Subcutaneous abdominal adipose tissue (tissue), 5 donors: ENCODE measurements around the gene SGF29.
"Not testable (repeated sequence)": the region's sequence is repeated elsewhere in the genome, so short reads cannot be mapped to it uniquely, and the experiment has no call there.

Source experiments
- H3K27ac ChIP-seq: one replicate; pipeline ENCODE4 v1.7.0; 2013; ENCODE audit warnings: low read depth, mild to moderate bottlenecking, inconsistent platforms, low read length, moderate library complexity
- H3K27me3 ChIP-seq, 5 donors: one replicate each; pipeline ENCODE4 v1.7.0; 2013; ENCODE audit warnings: low read length in 5 of 5, inconsistent platforms in 1 of 5; ENCODE audit not compliant: control insufficient read depth in 5 of 5, insufficient read depth in 4 of 5
- H3K36me3 ChIP-seq, 5 donors: one replicate each; pipeline ENCODE4 v1.7.0; 2013; ENCODE audit warnings: low read length in 5 of 5; ENCODE audit not compliant: control insufficient read depth in 5 of 5, insufficient read depth in 5 of 5
- H3K4me1 ChIP-seq, 5 donors: one replicate each; pipeline ENCODE4 v1.7.0; 2013; ENCODE audit warnings: low read length in 5 of 5, mild to moderate bottlenecking in 3 of 5, moderate library complexity in 1 of 5; ENCODE audit not compliant: control insufficient read depth in 5 of 5, insufficient read depth in 5 of 5
- H3K4me3 ChIP-seq, 5 donors: one replicate each; pipeline ENCODE4 v1.7.0; 2013; ENCODE audit warnings: low read length in 5 of 5, low read depth in 1 of 5
- H3K9ac ChIP-seq, 5 donors: one replicate each; pipeline ENCODE4 v1.7.0; 2013; ENCODE audit warnings: low read length in 5 of 5, mild to moderate bottlenecking in 4 of 5, moderate library complexity in 3 of 5
- H3K9me3 ChIP-seq, 5 donors: one replicate each; pipeline ENCODE4 v1.7.0; 2013; ENCODE audit warnings: low read length in 5 of 5; ENCODE audit not compliant: control insufficient read depth in 5 of 5
- donor health status: healthy.
- donor health status: healthy.
- donor health status: healthy.
- donor health status: healthy.
- donor health status: healthy.

SGF29 gene

DNA sequence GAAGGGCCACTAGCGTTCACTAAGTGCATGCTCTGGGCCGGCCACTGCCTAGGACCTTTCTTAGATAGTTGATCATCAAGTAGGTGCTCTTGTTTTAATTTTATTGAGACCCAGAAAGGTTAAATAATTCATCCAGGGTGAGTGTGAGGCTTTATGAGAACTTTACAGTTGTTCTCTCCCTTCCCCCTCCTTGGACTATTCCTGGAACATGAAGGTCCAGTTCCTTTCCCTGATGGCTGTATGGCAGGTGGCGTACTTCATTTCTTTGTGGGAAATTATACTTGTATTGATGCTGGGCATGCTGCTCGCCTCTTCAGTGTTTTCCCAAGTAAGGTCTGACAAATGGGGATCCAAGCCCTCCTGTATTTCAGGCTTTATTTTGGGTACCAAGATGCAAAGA lies 8.5 kb downstream of the SGF29 start:
- Histone ChIP-seq H3K27ac (no peak overlapping the region), H3K9ac (no peak overlapping the region), H3K4me1 (peaks cover 2 to 20% (median 16%) of the 10 kb centered on the region in 5 donors)

DNA sequence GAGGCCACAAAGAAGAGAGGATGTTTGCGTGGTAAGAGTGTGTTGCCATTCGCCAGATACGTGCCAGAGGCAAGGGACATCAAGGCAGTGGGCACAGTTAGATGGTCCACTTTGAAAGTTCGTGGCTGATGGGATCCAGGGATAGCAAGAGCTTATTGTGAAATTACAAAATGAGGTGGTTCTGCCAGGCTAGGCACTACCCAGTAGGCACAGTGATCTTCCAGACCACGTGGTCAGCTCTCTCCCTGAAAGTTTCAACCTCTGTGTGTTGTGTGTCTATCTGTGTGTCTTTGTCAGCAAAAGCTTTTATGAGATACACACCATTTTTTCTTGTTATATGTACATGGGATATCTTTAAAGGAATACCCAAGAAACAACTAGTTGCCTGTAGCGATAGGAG lies 9.5 kb downstream of the SGF29 start:
- Histone ChIP-seq H3K9me3 (peaks cover 0 to 8% (median 4%) of the 10 kb centered on the region in 5 donors), H3K27ac (no peak overlapping the region), H3K4me1 (peaks cover 2 to 24% (median 18%) of the 10 kb centered on the region in 5 donors), H3K36me3 (peaks cover 0 to 13% (median 7%) of the 10 kb centered on the region in 5 donors), H3K4me3 (no peak overlapping the region), H3K9ac (no peak overlapping the region), H3K27me3 (no peaks in the 10 kb centered on the region)

More for the DNA sequence above, 8.5 kb downstream of the SGF29 start:
- H3K36me3 ChIP-seq = peaks cover 0 to 17% (median 7%) of the 10 kb centered on the region in 5 donors
- H3K9me3 ChIP-seq = peaks cover 0 to 4% (median under 1%) of the 10 kb centered on the region in 5 donors
- no peaks in the 10 kb centered on the region for H3K27me3 ChIP-seq
- H3K4me3 ChIP-seq = no peak overlapping the region

DNA sequence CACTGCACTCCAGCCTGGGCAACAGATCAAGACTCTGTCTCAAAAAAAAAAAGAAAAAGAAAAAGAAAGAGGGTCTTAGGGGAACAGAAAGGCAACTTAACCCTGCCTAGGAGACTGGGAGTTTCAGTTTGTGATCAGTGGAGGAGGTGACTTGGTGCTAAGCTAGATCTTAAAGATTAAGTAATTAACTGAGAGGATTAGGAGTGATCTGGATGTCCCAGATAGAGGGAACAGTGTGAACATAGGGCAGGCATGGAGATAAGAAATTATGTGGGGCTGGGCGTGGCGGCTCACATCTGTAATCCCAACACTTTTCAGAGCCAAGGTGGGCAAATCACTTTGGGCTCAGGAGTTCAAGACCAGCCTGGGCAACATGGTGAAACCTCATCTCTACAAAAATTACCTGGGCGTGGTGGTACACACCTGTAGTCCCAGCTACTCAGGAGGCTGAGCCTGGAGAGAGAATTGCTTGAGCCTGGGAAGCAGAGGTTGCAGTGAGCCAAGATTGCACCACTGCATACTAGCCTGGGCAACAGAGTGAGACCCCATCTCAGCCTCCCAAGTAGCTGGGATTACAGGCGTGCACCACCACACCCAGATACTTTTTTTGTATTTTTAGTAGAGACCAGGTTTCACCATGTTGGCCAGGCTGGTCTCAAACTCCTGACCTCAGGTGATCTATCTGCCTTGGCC lies 12.7 kb downstream of the SGF29 start:
- peaks cover 2 to 21% (median 17%) of the 10 kb centered on the region in 5 donors for H3K4me1 ChIP-seq
- H3K36me3 ChIP-seq, H3K27ac ChIP-seq, H3K9me3 ChIP-seq, H3K27me3 ChIP-seq, H3K4me3 ChIP-seq, H3K9ac ChIP-seq: not testable (repeated sequence)

DNA sequence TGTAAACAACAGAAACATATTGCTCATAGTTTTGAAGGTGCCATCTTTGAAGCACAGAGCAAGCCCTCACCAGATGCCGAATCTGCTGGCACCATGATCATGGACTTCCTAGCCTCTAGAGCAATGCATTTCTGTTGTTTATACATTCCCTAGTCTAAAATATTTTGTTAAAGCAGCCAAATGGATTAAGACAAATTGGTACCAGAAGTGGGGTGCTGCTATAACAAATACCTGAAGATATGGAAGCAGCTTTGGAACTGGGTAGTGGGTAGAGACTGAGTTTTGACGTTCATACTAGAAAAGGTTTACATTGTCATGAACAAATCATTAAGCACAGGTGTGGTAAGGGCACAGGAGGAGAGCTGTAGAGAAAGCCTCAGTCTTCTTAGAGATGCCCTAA lies 13.6 kb downstream of the SGF29 start:
- H3K4me1 ChIP-seq = peaks cover under 1 to 14% (median 10%) of the 10 kb centered on the region in 5 donors
- H3K9ac ChIP-seq = no peak overlapping the region
- H3K36me3 ChIP-seq = peaks cover 0 to 5% (median 0%) of the 10 kb centered on the region in 5 donors
- peaks cover 0 to 8% (median 4%) of the 10 kb centered on the region in 5 donors for H3K9me3 ChIP-seq
- H3K27ac ChIP-seq = no peak overlapping the region
- peak overlapping the region in 1 of 5 donors; percentile 17 for H3K4me3 ChIP-seq
- no peaks in the 10 kb centered on the region for H3K27me3 ChIP-seq

DNA sequence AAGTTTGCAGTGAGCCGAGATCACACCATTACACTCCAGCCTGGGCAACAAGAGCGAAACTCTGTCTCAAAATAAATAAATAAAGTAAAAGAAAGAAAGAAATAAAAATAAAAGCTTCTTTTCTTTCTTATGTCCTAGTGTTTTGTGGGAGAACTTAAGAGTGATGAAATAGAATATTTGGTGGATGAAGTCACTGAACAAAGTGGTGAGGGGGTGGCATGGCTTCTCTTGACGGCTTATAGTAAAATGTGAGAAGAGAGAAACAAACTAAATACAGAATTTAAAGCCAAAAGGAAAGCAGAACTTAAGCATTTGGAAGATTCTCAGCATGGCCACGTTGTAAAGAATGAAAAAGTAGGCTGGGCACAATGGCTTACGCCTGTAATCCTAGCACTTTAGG lies 15.3 kb downstream of the SGF29 start:
- H3K9ac ChIP-seq = no peak overlapping the region
- H3K4me3 ChIP-seq = no peak overlapping the region
- peaks cover 0 to 8% (median 4%) of the 10 kb centered on the region in 5 donors for H3K9me3 ChIP-seq
- H3K36me3 ChIP-seq = peaks cover 0 to 5% (median 0%) of the 10 kb centered on the region in 5 donors
- peaks cover 2 to 26% (median 19%) of the 10 kb centered on the region in 5 donors for H3K4me1 ChIP-seq
- H3K27me3 ChIP-seq = no peaks in the 10 kb centered on the region
- no peak overlapping the region for H3K27ac ChIP-seq

DNA sequence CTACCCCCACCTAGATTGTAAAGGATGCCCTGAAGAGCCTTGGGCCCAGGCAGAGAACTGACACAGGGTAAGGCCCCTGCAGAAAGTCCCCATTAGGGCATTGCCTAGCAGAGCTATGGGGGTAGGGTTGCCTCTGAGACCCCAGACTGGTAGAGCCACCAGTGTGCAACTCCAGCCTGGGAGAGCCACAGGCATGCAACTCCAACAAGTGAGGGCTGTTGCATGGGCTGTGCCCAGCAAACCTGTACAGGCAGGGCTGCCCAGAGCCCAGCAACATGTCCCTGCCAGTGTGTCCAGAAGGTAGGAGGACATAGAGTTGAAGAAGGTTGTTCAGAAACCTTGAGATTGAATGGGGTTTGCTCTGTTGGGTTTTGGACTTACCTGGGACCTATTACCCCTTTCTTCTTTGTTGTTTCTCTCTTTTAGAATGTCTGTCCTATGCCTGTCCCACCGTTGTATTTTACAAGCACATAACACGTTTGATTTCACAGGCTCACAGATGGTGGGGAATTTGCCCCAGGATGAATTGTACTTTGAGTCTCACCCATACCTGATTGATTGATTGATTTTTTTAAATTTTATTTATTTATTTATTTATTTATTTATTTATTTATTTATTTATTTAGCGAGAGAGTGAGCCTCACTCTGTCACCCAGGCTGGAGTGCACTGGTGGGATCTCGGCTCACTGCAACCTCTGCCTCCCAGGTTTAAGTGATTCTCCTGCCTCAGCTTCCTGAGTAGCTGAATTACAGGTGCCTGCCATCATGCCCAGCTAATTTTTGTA lies 16.4 kb downstream of the SGF29 start:
- peaks cover 2 to 31% (median 19%) of the 10 kb centered on the region in 5 donors for H3K4me1 ChIP-seq
- peaks cover 0 to 1% (median 0%) of the 10 kb centered on the region in 5 donors for H3K36me3 ChIP-seq
- no peaks in the 10 kb centered on the region for H3K27me3 ChIP-seq
- no peak overlapping the region for H3K9ac ChIP-seq
- H3K9me3 ChIP-seq = peaks cover 0 to 8% (median 4%) of the 10 kb centered on the region in 5 donors
- no peak overlapping the region for H3K27ac ChIP-seq
- H3K4me3 ChIP-seq = no peak overlapping the region

GRCh38 chr16:28572696-28573510 lies 19.2 kb downstream of the SGF29 start:
- Histone ChIP-seq H3K9ac (peak overlapping the region in 4 of 5 donors; percentile 4 to 72 (median 42)), H3K36me3 (no peaks in the 10 kb centered on the region), H3K9me3 (no peaks in the 10 kb centered on the region), H3K4me1 (peaks cover 2 to 25% (median 19%) of the 10 kb centered on the region in 5 donors), H3K4me3 (no peak overlapping the region), H3K27ac (no peak overlapping the region), H3K27me3 (no peaks in the 10 kb centered on the region)

DNA sequence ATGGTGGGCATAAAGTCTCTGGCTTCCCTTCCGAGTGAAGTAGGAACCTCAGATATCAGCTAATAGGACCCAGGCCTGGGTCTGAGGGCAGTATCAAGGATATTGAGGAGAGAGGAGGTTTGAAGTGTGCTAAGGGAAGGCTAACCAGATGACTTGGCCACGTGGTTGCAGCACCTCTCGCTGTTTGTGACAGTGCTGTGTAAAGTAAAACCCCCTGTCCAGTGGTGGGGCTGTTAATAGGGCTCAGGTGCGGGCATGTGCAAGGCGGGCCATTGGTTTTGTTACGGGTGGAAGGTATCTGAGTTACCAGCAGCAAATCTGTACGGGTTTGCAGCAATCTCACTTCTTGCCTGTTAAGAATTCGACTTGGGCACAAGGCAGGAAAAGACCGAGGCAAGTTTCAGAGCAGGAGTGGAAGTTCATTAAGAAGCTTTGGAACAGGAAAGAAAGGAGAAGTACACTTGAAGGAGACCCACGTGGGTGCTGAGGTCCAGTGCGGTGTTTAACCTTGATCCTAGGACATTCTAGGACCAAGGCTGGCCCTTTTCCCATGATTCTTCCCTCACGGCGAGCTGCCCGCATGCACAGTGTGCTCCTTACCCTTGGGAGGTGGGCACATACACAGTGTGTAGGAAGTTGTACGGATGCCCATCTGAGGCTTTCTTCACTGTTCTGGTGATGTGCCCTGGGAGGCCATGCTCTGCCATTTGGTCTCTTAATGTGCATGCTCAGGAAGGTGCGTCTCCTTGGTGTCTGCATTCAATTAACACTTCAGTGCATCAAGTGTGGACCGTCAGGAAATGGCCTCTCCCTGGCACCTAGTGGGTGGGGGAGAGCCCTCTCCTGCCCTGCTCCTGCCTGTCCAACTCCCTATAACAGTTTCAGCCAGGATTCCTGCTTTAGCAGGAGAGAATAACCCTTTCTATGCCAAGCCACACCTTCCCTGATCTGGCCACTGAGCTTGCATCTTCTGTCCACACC lies 20.3 kb downstream of the SGF29 start:
- Histone ChIP-seq H3K36me3 (no peaks in the 10 kb centered on the region), H3K9ac (no peak overlapping the region), H3K9me3 (no peaks in the 10 kb centered on the region), H3K4me1 (peaks cover 2 to 25% (median 19%) of the 10 kb centered on the region in 5 donors), H3K27ac (no peak overlapping the region), H3K4me3 (no peak overlapping the region), H3K27me3 (no peaks in the 10 kb centered on the region)

DNA sequence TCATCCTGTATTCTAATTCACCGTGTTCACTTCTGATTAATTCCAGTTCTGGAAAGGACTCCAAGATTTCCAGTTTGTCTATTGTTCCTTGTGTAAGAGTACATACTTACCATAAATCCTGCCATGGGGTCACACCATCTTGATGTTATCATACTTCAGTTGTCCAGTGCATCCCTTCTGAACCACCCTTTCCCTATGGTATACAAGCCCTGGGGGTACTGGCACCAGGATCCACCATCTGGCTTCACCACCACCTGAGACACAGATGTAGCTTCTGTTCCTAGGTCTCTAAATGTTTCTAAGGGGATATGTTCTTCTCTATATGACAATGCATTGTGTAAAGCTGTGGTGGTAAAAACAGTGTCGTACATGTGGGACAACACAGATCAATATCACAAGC lies 21.2 kb downstream of the SGF29 start:
- Histone ChIP-seq H3K9ac (no peak overlapping the region), H3K36me3 (no peaks in the 10 kb centered on the region), H3K4me3 (no peak overlapping the region), H3K27me3 (no peaks in the 10 kb centered on the region), H3K27ac (no peak overlapping the region), H3K4me1 (peaks cover 2 to 25% (median 19%) of the 10 kb centered on the region in 5 donors), H3K9me3 (no peaks in the 10 kb centered on the region)
